ENCODE data around the gene WWP2.
"Not testable (repeated sequence)": the region's sequence is repeated elsewhere in the genome, so short reads cannot be mapped to it uniquely, and the experiment has no call there.

The WWP2 gene

DNA sequence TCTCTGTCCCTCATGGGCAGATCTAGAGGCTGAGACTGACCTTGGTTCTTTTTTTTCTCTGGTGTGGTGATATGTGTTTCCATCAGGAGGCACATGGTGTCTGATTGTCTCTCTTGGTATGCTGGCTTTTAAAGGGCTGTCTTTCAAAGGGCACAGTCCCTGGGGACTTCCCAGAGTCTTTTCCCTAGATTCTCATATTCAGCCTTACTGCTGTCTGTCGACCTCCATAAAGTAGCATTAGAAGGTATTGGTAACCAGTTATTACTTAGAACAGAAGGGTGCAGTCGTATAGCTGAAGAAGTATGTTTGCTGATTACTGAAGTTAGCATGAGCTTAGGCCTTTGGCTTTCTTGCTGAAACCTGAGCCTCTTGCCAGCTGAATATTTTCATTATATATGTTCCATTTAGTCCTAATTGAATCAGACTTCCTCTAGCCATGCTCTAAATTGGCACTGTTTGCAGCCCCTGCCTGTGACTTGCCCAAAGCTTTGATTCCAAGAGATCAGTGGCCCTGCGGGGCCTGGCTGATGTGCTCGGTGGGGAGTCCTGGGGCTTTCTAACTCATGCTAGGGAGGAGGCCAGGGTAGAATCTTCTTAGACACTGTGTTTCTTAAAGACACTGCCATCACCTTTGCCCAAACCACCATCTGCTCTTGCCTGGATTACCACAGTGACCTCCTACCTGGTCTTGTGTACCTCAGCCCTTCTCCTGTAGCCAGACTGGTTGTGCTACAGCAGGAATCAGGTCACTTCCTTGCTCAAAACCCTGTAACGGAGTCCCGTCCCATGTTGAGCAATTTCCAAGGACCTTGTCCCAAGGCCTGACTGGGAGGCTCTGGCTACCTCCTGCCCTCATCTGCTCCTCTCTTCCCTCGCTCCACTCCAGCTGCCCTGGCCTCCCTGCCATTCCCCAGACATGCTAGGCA is 71.5 kb downstream of the WWP2 start:
- no peak for DNase-seq

DNA sequence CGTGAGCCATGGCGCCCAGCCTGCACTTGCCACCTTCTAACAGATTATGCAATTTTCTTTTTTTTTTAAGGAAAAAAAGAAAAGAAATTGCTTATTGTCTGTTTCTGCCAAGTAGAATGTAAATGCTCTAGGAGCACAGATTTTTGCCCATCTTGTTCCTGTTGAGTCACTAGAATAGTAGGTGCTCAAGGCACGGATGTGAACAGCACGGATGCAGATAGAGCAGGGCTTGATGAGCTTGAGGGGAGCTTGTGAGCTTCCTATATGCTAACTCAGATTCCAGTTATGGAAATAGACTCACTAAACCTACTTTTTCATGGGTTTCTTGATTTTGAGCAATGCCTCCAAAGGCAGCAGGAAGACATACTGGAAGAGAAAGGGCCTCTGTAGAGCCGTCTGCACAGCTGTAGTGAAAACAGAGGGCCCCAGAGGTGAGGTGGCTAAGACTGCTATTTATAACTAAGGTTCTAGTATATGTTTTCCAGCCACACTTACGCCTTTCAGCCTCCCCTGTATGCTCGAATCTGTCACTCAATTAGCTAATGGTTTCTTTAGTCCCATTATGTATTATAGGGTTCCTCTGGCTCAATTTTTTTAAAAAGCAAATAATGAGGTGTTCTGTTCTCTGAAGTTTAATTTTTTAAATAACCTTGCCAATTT is 72.8 kb downstream of the WWP2 start:
- DNase-seq, result no peak

DNA sequence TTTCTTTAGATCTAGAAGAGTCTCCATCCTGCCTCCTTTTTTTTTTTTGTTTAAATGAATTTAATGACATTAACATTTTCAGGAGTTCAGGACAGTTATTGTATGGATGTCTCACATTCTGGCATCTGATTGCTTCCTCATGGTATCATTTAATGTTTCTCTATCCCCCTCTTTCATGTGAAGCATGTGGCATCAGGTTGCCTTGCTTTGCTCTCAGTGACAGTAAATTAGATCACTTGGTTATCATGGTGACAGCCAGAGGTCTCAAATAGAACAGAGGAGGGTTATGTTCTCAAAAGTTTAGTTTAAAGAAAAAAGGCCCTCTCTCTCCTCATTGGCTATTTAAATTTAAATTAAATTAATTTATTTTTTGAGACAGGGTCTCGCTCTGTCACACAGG is 74.1 kb downstream of the WWP2 start:
- DNase-seq, result no peak

DNA sequence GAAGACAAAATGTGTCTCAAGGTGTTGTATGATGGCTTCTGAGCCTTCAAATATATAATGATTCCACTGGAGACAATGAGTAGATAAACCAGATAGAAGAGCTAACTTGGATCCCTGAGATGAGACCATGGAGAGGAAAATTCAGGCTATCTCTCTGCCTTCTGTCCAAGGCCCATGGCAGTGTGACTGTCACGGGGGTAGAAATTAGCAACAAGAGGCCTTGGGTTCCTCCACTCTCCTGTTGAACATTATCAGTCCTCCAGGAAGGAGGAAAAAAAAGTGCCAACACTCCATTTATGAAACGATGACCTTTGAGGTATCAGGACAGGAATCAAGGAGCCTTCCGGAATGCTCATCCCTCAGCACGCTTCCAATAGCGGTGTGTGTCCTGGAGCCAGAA is 75.2 kb downstream of the WWP2 start:
- no peak for DNase-seq

DNA sequence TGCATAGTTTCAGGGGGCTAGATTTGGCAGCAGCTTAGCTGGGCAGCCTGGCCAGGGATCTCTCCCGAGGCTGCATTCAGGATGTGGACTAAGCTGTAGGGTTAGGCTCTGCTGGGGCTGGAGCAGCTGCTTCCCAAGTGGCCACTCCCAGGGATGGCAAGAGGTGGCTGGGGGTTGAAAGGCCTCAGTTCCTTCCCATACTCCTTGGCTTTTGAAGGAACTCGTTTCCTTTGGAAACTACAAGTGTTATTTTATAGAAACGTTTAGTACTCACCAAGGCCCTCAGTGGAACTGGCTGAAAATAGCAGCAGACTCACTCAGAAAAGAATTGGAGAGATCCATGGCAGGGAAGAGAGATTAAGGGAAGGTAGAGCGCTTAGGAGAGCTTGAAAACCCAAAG is 76.4 kb downstream of the WWP2 start:
- DNase-seq, result no peak

DNA sequence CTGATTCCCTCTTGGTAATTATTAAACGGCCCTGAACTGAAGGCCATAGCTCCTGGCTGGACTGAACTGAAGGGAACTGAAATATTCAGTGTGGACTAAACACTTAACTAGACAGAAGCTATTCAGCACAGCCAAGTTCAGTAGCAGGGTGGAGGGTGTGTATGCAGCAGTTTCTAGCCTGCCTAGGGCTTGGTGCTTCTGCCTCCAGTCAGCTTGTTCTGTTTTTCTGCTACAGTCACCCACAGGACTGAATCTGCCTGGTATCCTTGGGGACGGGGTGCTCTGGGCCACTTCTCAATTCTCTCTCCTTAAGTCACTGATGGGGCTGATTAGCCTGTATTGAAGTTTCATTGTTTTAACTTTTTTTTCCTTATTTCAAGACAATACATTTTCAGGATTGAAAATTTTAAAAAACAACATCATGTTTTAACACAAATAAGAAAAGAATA is 77.1 kb downstream of the WWP2 start:
- DNase-seq, result no peak

DNA sequence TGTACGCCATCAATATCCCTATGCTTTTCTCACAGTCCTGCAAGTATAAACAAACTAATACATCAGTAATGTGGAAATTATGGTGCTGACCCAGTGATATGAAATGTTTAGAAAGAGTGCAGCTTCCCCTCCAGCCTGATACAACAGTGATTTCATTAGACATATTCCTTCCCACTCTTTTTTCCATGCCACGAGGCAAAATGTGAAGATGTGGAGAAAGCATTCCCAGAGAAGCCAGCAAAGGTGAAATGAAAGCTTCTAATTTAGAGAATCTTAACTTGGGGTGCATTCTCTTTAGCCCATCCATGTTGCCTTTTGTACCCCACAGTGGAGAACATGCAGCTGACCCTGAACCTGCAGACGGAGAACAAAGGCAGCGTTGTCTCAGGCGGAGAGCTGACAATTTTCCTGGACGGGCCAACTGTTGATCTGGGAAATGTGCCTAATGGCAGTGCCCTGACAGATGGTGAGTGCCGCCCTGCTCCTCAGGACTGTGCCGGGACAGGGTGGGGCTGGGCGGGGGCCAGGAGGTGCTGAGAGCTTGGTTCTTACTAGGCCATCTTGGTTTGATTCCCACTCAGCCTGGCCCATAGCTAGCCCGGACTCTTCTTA is 77.8 kb downstream of the WWP2 start:
- no peak for DNase-seq

DNA sequence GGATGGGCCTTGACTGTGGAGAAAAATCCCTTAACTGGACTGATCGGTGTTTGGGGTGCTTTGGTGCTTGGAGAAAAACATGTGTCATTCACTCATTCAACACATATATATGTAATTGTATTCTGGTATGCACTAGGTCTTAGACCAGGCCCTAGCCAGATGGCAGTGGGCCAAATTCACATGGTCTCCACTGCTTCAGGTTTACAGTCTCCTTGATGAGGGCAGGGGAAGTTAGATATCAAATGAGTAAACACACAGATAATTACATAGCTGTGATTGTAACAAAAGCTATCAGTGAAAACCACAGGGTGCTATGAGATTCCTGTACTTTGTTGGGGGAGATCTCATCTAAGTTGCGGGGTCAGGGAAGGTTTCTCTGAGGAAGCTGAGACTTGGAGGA is 78.8 kb downstream of the WWP2 start:
- no peak for DNase-seq

DNA sequence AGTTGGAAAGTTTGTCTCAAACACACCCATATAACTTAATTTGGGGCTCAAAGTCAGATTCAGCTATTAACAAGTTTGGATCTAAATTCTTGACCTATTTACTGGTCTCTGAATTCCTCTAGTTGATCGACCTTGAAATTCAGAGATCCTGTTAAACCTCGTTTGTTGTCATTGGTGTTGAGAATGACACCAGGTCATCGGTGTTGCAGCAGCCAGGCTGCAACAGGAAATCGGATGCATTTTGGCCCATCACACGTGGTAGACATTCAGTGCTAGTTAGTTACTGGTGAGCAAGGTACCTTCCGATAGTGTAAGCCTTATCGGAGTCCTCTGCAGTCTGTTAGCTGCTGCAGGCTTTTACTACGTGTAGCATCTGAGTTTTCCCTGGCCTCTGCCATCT is 82.3 kb downstream of the WWP2 start:
- no peak for DNase-seq

DNA sequence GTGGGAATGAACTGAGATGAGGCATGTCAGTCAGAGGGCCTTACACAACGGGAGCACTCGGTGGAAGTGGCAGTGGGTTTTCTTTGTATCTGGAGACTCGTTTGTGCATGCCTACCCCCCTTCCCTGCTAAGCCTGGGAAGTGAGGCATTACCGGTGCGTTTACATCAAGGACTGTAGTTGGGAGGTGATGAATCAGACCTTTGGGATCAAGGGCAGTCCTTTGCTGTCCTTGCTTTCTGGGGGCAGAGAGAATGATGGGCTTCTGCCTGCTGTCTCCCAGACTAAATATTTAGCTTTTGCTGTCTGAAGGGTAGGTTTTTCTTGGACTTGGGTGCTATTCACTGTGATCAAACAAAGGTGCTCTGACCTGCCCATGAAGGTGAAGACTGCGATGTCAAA is 83.0 kb downstream of the WWP2 start:
- no peak for DNase-seq

DNA sequence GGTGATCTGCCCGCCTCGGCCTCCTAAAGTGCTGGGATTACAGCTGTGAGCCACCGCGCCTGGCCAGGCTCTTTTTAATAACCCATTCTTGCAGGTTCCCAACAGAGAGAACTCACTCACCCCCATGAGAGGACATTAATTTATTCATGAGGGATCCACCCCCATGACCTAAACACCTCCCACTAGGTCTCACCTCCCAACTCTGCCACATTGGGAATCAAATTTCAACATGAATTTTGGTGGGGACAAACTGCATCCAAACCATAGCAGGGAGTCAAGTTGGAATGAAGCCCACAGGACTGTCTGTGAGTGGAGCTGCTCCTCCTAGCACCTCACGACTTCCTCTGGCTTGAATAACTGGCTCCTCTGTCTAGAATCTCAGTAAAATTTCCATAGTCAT is 85.5 kb downstream of the WWP2 start:
- DNase-seq, result no peak

DNA sequence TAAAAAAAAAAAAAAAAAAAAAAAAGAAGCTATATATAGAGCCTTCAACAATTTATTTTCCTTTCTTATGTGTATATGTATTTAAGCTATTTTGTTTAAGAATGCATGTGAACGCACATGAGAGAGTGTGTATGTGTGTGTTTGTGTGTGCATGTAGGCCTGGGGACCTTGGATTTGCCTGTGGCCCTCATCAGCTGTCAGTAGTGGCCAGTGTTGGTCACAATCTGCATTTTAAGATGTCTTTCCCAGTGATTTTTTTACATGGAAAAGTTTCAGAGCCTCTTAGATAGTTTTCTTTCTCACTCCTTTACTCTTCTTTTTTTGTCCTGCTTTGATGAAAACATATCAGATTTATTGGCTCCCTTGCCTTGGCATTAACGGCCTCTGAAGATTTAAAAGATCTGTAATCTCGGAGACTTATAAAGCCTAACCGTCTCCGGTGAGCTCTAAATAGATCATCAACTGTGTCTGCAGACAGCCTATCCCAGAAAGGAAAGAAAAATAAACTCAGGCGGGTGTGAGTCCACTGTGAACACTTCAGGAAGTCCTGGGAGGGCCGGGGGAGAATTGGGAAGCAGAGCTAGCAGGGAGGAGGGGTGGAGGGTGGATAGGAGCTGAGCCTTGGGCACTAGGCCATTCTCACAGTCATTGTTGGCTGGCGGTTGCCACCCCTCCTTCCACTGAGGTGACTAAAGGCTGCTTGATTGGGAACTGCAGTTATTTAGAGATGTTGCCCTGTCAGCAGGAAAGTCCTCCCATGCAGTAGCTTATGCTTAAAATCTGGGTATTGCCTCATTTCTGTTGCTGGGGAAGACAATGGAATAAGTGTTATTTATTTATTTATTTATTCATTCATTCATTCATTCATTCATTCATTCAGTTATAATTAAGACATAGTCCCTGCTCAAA is 86.8 kb downstream of the WWP2 start:
- DNase-seq, result no peak

DNA sequence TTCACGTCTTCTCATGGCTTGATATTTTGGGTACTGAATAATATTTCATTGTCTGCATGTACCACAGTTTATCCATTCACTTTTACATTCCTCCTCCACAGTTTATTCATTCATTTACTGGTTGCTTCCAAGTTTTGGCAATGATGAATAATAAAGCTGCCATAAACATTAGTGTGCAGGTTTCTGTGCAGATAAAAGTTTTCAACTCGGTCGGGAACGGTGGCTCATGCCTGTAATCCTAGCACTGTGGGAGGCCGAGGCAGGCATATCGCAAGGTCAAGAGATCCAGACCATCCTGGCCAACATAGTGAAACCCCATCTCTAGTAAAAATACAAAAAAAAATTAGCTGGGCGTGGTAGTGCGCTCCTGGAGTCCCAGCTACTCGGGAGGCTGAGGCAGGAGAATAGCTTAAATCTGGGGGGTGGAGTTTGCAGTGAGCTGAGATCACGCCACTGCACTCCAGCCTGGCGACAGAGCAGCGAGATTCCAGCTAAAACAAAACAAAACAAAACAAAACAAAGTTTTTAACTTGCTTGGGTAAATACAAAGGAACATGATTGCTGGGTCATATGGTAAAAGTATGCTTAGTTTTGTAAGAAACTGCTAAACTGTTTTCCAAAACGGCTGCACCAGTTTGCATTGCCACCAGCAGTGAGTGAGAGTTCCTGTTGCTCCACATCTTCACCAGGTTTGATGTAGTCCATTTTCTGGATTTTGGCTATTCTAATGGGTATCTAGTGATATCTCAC is 89.5 kb downstream of the WWP2 start:
- DNase-seq, result no peak

DNA sequence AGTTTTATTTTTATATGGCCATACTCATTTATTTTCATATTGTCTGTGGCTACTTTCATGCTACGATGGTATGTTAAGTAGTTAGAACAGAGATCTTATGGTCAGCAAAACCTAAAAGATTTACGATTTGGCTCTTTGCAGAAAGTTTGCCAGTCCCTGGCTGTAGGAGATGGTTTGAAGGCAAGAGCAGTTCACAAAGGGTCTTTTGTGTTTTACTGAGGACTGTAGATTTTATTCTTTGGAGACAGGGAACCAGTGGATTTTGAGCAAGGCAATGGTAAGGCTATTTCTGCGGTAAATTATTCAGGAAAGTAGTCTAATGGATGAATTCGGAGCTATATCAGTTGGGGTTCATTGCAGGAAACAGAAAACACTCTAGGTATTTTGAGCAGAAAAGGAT is 90.7 kb downstream of the WWP2 start:
- DNase-seq, result no peak

DNA sequence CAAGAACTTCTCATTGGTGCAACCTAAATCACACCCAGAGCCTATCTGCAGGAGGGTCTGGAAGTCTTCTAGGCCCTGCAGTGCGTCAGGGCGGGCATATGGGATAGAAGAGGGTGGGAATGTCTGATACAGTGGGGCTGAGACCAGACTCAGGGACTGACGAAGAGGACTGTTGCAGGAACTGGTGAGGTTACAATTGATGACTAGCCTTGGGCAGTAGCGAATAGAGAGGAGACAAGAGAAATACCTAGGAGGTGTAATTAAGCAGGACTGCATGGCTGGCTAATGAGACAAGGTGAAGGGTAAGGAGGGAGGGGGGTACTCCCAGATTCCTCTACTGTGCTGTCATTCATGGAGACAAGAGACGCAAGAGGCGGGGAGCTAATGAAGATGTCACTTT is 91.3 kb downstream of the WWP2 start:
- DNase-seq, result no peak

DNA sequence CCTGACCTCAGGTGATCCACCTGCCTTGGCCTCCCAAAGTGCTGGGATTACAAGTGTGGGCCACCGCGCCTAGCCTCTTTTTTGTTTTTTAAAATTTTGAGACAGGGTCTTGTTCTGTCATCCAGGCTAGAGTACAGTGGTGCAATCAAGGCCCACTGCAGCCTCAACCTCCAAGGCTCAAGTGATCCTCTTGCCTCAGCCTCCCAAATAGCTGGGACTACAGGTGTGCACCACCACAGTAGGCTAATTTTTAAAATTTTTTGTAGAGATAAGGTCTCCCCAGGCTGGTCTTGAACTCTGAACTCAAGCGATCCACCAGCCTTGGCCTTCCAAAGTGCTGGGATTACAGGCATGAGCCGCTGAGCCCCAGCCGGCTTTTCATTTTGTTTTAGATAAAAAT is 92.6 kb downstream of the WWP2 start:
- not testable (repeated sequence) for DNase-seq

DNA sequence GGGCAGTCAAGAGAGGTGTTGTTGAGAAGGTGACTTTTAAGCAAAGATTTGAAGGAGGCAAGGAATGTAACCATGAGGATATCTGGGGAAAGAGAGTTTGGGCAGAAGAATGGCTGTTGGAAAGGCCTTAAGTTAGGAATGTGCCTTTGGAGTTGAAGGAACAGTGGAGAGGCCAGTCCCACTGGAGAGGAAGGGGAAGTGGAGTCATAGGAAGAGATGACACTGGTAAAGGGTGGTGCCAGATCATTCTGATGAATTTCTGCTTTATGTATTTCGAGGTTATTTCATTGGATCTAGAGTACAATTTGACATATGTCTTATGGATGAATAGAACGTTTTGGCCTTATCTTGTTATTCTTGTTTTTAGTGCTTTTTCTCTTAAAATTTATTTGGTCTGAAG is 93.5 kb downstream of the WWP2 start:
- no peak for DNase-seq

DNA sequence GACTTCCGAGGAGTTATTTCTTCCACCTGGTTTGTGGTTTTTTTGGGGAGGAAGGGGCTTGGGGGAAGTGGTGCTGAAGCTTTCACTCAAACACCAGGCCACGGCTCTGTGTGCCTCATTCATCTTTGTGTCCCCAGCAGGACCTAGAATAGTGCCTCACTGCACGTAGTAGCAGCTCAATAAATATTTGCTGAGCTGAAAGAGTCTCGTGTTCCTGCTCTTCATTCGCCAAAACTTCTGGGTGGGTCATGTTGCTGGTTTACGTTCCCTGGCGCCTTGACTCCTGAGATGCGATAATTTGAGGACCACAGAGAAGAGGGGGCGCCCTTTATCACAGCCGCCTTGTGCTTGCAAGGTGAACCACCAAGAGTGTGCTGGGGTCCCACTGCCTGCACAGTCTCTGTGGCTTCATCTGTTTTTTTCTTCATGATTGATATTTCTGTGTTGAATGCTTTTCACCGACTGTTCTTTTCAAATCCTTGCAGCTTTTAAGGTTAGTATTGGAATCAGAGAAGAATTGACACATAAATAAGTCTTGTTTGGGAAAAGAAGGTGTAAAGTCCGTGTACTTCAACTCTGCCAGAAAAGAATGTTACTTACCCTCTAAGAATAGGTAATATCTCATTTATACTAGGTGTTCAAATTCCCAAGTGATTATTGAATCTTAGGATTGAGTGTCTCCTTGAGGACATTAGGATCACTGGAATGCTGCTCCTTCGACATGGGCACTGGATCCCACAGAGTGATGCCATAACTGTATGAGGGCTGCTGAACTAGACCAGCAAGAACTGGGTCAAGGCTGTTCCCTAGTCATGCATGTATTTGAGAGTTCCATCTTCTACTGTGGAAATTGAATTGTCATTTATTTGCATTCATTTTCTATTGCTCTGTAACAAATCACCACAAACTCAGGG is 96.3 kb downstream of the WWP2 start:
- no peak for DNase-seq

DNA sequence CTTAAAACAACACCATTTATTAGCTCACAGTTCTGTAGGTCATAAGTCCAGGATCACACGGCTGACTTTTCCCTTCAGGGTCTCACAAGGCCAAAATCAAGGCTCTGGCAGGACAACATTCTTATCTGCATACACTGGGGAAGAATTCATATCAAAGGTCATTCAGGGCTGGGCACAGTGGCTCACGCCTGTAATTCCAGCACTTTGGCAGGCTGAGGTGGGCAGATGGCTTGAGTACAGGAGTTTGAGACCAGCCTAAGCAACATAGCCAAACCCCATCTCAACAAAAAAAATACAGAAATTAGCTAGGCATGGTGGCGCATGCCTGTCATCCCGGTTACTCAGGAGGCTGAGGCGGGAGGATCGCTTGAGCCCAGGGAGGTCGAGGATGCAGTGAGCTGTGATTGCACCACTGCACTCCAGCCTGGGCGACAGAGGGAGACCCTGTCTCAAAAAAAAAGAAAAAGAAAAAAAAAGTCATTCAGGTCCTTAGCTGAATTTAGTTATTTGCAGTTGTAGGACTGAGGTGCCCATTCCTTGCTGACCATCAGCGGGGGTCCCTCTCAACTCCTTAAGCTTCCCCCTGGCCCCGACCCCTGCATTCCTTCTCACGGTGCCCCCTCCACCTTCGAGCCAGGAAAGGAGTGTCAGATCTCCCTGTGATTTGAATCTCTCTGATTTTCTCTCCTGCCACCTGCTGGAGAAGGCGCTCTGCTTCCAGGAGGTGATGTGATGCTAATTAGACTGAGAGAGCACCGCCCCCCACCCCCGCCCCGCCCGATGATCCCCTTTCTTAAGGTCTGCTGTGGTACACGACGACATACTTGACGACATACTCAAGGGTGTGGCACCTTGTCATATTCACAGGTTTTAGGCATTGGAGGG is 97.2 kb downstream of the WWP2 start:
- no peak for DNase-seq

Data from activated T-cell treated with anti-CD3 and anti-CD28 coated beads, Interleukin-2, amount 50 U/mL, for 1 hour (primary cell).